Spleen (tissue), 7 donors: ENCODE measurements around the gene PRDM16.

Experiments used
- CTCF ChIP-seq, 11 experiments: fragments of 200-600 bp in 7 of 11; fragments of 450-650 bp in 4 of 11; sonication (generic) in 4 of 11; IDR thresholded peaks in 8 of 11; conservative IDR thresholded peaks in 3 of 11; 1 replicate in 7 of 11; 2 replicates in 4 of 11; pipeline versions ENCODE4 v1.4.0 to v1.8.0; 2016 to 2021; ENCODE audit warnings: antibody characterized with exemption in 11 of 11, inconsistent platforms in 4 of 11, mild to moderate bottlenecking in 1 of 11
- POLR2AphosphoS5 ChIP-seq, 3 donors: sonication (generic); formaldehyde crosslinking; IDR thresholded peaks; one replicate each; pipeline ENCODE4 v1.5.1; 2017; ENCODE audit warnings: antibody characterized with exemption in 3 of 3
- donor health status: DM: no; HTN: no; CAD: no; lungs with moderate emphysema.
- donor health status: DM: no; HTN: no; CAD: no.
- donor health status: DM: no; HTN: no; CAD: no.

- TF ChIP-seq CTCF (IDR thresholded peaks at IDR 0.05 in 8 of 11, conservative IDR thresholded peaks at IDR 0.05 in 3 of 11): no peak
- no peak for TF ChIP-seq POLR2AphosphoS5 (IDR thresholded peaks at IDR 0.05)
Observed at GRCh38 chr1:3142751-3143150, 73.7 kb downstream of the PRDM16 start.
